NCI-H1694 (cell line): ENCODE results near the gene SESN3.
"Not testable (repeated sequence)": the region's sequence is repeated elsewhere in the genome, so short reads cannot be mapped to it uniquely, and the experiment has no call there.

Experiments
- DNase-seq: peaks from one replicate; lab custom pipeline; 2025; lab: John Stamatoyannopoulos, UW

Gene SESN3

DNA sequence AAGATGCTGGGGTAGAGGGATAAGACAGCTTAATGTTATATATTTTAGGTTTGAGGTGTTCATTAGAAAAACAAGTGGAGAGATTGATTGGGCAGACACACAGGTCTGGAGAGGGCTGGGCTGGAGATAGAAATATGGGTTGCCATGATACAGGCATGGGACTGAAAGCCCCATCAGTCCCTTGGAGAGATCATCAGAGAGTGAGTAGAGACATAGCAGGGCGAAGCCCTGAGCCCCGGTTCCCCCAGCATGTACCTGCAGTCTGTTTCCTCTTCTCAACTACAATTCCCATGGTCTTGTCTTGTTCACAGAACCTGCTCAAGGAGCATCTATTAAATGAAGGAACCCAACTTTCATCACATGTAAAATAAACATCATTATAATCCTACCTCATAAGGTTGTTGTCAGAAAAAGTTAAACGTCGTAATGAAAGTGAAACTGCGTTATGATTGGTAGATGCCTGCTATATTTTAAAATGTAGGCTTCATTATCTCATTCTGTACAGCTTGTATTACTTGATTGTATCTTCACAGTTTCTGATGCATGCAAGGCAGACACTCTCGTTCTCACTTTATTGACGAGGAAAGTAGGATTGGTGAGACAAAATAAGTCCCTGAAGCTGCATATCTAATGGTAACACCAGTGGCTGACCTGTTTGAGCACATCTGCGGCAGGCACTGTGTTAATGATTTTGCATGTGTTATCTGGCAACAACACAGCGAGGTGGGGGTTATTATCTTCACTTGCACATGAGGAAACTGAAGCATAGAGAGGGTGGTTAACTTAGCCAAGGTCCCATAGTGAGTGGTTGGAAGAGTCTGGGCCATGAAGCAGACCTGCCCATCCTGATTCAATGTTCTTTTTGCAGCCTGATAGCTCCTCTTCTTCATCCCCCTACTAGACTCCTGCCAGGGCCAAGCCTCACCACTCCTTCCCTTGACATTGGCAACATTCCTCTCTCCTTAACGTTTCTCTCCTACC, 77.8 kb downstream of the SESN3 start:
- no peak for DNase-seq

DNA sequence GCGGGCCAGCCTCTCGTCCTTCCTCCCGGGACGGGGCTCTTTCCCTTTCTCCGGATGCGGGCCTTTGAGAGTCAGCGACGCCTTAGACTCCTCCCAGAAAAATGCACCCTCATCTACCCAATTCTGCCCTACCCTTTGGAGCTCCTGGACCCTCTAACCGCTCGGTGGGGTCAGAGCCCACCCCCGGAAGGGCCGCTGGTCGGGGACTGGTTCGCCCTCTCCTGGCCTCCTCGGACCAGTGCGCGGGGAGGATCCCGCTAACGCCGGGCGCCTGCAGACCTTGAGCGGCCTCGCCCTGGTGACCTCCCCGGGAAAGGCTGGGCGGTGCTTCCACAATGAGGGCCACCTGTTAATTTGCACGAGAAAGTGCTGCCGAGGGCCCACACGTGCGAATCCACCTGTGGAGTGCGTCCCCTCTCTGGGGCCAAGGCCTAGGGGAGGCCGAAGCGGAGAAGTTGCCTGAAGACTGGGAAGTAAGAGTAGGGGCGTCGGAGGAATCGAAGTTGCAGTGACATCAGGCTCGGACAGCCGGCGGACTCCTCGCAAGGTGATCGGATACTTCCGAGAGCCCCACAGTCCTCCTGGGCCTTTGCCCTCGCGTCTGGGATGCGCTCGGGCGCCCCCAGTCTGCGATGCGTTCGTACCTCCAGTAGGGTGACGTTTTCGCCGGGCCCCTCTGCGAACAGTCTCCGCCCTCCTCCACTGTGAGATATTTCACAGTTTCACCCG, 79.9 kb downstream of the SESN3 start:
- DNase-seq, result no peak

DNA sequence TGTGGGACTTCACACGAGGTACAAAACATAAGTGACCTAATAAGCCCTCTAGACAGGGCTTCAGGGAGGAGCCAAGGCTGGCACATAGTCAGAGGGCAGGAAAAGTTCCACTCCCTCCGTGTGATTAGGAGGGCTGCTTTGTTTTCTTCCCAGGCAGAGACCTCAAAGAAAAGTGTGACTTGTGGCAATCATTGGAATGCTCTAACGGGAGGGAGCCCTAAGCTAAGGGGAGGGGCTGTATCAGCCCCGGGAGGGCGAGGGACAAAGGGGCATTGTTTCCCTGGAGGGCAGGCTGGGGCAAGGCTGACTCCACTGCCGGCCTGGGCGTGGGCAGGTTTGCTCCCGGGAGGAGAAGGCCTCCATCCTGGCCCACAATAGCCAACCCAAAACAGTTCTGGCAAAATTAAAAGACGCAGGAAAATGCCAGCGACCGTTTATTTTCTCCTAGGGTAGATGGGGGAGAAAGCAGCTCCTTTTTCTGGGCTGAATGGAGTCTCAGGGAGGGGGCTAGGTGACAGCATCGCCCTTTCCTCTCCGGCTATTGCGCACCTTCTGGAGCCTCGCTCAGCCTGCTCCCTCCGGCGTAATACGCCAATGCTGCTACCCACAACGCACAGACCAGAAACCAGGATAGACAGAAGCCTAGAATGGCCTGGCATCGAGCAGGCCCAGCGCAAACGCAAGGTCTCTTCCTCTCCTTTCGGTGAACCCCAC, 81.2 kb downstream of the SESN3 start:
- DNase-seq, result no peak

DNA sequence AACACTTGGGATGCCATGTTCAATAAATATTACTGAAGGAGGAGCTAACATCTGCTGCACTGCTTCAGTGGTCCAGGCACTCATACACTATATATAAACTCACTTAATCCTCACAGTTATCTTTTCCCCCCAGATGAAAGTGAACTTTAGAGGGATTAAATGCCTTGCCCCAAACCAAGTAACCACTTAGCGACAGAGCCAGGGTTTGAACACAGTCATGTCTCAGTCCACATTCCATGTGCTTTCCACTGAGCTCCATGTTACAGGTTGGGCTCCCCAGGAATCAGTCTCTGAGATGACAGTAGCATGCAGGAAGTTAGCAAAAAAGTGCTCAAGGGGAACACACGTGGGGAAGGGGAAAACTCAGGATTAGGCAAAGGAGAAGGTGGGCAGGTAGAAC, 82.1 kb downstream of the SESN3 start:
- no peak for DNase-seq

DNA sequence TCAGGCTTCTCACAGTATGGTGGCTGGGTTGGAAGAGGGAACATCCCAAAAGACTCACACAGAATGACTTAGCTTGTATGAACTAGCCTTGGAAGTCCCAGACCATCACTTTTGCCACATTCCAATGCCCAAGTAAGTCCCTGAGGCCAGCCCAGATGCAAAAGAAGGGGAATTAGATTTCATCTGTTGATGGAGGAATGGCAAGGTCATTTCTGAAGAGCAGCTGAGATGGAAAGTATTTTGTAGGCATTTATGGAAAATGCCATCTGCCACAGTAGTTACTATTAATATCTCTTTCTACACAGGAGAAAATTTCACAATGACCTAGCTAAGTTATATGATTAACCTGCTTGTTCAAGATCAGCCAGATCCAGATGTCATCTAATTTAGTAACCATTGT, 82.6 kb downstream of the SESN3 start:
- DNase-seq, result no peak

DNA sequence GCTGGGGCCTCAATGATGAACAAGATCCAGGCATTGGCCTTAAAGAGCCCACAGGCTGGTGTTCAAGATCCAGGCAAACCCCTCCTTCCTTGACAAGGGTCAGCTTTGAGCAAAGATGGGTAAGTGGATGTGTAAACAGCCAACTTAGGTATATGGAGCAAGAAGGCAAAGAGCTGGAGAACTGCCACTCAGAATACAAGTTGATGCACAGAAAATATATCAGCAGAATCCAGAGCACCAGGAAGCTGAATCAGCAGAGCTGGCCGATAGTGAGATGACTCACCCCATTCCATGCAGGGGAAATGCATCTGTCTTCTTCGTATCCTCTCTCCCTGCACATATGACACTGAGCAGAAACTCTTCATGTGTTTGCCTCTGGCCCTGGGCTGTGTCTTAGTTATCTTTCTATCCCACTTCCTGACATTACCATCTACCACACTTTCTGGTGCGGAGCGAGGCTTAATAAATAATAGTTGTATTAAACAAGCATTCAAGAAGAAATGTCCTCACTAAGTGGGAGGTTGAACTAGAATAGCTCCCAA, 83.6 kb downstream of the SESN3 start:
- no peak for DNase-seq

DNA sequence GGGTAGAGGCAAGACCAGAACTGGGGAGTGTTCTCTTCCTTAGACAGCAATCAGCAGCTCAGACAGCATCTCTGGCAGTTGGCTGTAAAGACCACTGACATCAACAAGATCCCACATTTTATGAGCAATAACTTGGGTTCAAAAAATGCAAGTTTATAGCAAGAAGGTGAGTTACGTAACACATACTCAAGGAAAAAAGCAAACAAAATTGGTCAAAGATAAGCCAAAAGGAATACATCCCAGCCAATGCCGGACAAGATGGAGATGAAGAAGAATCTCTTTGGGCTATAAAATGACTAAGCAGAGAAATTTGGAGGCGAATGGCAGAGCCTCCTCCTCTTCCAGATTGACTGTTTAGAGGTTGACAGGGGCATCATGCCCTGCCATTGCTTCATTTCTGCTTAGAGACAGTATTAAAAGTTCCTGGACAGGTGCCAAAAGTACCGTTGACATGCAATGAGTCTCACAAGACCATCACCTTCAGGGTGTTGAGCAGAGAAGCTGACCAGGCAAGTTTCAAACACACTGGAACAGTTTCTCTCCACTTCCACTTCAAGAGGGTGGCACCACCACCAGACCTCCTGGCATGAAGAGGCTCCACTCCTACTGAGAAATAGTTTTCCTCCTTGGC, 85.5 kb downstream of the SESN3 start:
- no peak for DNase-seq

DNA sequence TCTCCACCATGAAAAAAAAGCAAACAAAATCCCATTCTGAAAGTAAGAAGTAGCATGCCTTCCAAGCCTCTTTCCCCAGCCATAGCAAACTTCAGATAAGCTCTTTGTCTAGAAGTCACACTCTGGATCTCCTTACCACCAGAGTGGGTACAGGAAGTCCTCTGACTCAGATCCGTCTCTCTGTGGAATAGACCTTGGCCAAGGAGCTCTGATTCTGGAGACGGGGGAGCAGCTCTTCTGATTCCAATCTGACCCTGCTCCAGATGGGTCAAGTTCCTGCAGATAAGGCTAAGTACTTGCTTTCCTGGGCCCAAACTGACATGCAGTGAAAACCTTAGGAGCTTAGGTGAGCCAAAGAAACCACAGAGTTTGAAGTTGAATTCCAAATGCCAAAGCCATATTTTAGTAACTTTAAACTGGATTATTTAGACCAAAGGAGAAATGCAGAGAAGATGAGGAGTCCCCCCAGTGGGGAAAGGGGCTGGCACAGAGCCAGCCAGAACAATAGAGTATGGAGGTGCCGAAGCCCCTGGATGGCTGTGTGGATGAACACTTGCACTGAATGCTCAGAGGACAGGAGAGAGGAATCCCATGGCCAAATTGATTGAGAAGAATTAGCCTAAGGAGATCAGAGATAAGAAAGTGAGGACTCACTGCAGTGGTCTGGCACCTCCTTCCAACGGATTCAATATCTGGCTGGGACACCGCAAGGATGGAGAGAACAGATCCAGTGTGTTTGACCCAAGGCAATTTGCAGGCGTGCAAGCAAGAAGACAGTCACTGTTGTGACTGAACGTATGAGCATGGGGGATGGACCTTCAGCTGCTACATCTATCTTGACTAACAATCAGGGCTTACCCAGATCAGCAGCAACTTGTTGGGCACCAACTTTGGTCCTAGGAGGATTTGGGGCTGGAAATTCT, 86.4 kb downstream of the SESN3 start:
- no peak for DNase-seq

DNA sequence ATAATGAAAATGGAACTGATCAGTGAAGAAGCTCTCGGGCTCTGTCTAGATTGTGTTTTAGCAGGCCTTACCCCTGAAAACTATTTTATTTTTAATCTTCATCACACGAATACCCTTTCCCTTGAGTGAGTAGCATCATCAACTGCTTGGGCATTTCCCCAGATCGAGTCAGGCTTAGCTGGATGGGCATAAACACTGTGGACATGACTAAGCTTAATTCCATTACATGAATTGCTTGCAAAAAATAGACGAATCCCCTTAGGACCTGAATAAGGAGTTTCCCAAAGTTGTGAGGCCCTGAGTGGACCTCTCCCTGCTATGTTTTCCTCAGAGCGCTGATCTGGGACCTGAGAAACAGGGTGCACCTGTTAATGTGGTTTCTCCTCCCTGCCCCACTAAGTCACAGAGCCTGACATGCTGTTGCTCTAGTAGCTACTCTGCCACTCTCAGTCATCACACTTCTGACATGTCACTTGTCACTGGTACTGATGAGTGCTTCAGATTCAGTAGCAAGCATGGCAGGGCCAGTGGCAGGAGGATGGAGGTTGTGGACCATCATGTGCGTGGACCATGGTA, 87.8 kb downstream of the SESN3 start:
- no peak for DNase-seq

DNA sequence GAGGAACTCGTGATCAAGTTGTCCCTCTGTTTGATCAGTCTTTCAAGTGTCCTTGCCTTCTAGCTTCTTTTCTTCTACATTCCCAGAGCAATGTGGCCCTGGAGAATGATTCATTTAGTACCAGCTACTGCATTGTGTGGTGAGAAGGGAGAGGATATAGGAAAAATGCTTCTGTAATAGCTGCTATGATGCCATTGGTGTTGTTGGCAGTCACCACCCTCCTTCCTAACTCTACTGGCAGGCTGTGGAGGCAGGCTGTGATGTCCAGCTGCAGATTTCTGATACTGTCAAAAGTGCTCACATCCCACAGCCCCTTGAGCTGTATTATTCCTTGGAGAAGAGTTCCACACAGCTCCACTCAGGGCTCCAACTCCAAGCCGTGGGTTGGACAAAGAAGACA, 88.6 kb downstream of the SESN3 start:
- DNase-seq, result no peak

DNA sequence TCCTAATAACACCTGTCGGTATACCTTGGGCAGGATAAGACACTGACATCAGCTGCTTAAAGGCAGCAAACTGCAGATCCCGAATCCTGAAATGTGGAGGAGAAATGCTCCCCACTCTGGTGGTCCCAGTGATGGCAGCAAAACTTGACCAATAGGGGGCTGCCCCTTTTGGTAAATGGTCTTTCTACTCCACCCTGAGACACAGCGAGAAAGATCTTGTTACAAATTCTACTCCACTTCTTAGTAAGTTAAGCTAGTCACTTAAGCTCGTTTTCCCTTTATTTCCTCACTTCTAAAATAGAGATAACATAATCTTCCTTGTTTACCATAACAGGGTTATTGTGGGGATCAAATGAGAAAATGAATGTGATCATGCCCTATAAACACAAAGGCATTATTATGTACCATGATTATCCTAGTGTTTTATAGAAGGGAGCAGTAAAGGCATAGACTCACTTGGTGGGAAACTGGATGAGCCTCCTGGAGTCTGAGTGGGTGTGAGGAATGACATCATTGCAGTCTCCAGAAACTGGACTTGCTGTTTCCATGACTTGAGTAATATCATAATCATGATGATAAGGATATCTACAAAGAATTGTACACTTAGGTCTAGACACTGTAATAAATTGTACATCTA, 90.5 kb downstream of the SESN3 start:
- DNase-seq, result no peak

DNA sequence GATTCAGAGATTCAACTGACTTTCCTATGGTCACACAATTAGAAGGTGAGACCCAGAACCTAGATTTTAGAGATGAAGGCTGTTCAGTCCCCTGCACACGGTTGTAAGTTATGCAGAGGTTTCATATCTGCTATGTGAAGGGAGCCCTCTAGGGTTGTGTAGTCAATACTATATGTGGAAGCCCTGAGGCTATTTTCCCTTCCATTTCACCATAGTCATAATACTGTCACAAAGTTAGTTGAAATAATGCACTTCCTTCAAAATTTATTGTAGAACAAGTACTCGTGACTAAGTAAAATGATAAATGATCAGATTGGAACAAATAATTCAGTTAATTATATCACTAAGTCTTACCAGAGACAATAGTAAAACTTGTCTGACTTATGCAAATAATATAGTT, 92.6 kb downstream of the SESN3 start:
- no peak for DNase-seq

DNA sequence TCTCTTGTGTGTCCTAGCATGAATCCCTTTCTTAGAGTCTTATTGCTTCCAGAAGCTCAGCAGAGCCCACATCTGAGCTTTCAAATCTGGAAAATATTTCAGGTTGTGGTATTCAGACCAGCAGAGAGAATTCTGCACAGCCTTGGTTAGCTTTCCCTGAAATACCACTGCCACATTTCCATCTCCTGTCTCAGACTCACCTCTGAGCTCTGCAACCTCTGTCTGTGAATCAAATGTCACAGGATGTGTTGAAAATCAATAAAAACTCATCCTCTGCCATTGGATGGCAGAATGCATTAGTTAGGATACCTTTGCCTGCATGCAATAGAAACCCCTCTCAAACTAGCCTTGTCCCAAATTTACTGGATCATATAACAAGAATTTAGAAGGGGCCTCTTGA, 93.7 kb downstream of the SESN3 start:
- DNase-seq, result no peak

DNA sequence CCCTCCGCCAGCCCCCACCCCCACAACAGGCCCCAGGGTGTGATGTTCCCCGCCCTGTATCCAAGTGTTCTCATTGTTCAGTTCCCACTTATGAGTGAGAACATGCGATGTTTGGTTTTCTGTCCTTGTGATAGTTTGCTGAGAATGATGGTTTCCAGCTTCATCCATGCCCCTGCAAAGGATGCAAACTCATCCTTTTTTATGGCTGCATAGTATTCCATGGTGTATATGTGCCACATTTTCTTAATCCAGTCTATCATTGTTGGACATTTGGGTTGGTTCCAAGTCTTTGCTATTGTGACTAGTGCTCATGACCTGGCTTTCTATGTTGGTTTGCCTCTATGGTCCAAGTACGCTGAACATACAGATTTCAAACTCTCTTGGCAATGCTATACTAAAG, 94.3 kb downstream of the SESN3 start:
- DNase-seq, result not testable (repeated sequence)

DNA sequence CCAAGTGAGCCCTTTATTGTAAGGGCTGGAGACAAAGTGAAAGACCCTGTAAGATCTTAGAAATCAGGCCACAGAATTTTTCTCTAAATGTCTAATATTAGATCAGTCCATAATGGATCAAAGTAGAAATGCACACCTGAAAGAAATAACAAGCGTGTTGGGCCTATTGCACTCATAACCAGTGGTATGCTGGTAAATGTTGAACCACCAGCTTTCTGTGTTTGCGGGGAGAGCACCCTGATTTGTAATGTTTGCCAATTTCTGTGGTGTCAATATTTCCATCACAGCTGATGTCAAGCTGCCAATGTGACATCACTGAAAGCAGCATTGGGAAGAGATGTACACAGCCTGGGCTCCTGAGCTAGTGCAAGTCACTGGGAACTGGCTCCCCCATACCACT, 95.1 kb downstream of the SESN3 start:
- no peak for DNase-seq

DNA sequence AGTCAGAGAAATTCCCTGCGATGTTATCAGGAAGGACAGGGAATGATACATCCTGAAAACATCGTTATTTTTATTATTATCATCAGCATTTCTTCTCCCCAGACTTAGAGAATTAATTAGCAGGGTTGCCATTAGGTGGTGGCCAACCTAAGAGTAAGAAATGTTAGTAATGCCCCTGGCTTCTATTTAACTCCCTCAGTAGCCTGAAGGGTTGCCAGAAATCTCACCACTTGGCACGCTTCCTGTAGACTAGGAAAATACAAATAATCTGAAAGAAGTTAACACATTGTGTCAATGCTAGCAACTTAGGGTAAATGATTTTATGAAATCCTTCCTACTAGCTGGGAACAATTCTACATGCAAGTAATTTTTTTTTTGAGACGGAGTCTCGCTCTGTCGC, 95.8 kb downstream of the SESN3 start:
- DNase-seq, result no peak

DNA sequence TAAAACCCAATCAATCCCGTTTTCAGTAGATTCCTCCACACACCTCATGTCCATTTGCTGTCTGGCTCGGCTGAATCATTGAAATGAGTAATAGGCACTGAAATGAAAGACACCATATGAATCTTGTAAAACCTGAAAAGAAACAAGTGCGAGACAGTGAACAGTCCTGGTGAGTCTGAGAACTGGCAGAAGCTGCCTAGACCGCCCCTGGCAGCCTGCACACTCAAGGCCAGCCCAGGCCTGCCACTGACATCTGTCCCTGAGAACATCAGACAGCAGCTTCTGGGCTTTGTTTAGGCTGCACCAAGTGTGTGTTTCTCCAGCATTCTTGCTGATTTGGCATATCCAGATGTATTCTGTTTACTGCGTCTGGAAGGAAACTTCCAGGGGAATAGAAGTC, 96.5 kb downstream of the SESN3 start:
- DNase-seq, result peak; percentile 46

DNA sequence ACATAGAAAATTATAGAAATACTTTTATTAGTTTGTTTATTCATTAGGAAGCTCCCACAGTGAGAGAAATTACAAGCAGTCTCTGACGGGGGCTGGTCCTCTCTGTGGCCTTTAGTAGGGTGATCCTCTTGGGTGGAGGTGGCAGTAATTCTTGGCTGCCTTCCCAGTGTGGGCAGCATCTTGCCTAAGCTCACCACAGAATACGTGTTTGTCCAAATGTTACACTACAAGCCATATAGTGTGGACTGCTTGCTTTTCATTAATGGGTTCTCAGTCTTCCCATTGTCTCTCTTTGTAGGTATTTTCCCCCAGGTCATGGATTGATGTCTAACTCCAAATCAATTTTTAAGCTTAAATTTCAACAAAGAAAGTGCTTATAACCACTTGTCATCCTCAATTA, 98.0 kb downstream of the SESN3 start:
- no peak for DNase-seq

DNA sequence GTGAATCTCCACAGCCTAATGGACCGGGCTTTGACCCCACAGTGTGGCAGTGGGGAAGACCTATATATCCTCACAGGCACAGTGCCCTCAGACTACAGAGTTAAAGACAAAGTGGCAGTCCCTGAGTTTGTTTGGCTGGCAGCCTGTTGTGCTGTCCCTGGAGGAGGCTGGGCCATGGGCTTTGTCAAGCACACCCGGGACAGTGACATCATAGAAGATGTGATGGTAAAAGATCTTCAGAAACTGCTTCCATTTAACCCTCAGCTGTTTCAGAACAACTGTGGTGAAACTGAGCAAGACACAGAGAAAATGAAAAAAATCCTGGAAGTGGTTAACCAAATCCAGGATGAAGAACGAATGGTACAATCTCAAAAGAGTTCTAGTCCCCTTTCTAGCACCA, 102.4 kb downstream of the SESN3 start:
- DNase-seq, result no peak

DNA sequence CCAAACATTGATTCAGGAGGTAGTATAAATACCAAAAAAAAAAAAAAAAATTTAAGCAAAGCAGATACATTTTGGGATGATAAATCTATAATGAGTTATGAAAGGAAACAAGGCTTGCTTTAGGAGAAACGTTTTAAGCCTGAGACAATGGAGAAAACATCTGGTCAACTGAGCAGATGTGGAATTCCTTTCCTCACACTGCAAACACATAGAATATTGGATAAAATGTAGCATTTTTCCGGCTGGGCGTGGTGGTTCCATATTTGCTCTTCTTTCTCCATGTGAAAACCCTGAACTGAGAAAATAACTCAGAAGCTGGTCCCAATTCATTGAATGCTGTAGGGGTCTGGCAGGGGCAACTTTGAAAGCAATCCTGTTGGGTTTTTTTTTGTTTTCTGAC, 107.4 kb downstream of the SESN3 start:
- no peak for DNase-seq
